ENCODE results near the gene SNPH.

The SNPH gene

DNA sequence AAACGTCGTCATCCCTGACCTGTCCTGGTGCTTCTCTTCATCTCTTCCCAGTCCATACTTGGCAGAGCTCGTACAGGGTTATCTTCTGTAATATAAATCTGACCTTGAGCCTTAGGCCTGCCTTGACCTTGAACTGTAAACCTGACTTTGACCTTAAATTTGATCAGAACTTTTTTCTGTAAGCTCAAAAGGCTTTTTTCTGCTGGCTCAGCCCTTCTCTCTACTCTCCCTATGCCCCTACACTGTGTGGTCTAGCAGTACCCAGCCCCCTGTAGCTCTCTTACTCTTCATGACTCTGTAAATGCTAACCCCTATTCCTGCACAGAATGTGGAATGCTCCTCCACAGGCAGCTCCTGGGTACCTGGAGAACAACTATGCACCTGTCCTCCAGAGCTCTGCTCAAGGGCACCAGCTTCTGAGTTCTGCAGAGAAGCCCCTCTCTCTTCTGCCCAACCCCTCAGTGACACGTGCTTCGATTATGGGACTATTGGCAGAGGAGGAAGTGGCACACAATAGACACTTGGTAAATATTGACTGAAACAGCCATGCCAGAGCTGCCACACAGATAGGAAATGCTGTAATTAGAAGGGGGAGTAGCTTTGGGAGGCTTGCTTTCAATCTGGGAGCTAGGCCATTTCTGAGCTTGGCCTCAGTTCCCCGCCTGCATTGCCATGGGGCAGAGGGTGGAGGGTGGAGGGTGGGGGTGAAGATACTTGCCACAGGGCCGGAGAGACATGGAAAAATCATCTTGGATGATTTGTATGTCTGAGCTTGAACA lies 15.4 kb downstream of the SNPH start:
- Mint-ChIP-seq H3K27me3 (ENCODE audit: low read depth) (peaks cover 5% of the 10 kb centered on the region), H3K4me1 (no peaks in the 10 kb centered on the region), H3K27ac (no peak overlapping the region), H3K36me3 (ENCODE audit: low read depth) (no peaks in the 10 kb centered on the region), H3K4me3 (no peak overlapping the region), H3K9me3 (no peaks in the 10 kb centered on the region)
- TF ChIP-seq, protein P1, sequence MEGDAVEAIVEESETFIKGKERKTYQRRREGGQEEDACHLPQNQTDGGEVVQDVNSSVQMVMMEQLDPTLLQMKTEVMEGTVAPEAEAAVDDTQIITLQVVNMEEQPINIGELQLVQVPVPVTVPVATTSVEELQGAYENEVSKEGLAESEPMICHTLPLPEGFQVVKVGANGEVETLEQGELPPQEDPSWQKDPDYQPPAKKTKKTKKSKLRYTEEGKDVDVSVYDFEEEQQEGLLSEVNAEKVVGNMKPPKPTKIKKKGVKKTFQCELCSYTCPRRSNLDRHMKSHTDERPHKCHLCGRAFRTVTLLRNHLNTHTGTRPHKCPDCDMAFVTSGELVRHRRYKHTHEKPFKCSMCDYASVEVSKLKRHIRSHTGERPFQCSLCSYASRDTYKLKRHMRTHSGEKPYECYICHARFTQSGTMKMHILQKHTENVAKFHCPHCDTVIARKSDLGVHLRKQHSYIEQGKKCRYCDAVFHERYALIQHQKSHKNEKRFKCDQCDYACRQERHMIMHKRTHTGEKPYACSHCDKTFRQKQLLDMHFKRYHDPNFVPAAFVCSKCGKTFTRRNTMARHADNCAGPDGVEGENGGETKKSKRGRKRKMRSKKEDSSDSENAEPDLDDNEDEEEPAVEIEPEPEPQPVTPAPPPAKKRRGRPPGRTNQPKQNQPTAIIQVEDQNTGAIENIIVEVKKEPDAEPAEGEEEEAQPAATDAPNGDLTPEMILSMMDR (IDR thresholded peaks at IDR 0.05; ENCODE audit: unreplicated experiment in 3 of 3) = no peak

DNA sequence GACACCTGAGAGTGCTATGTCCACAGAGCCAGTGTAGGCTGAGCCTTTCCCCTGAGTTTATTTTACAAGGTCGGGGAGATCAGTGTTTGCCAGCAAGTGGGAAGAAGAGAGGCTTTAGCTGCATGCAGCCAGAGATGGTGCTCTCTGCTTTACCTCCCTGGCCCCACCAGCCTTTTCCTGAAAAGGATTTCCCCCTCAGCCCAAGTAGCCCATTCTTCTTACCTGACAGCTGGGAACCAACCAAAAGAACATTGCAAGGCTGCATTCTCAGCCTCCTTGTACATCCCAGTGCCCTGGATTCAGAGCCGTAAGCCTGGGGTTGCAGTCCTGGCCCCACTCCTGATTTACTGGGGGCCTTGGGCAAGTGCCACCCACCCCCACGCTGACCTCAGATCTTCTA lies 16.9 kb downstream of the SNPH start:
- peaks cover 5% of the 10 kb centered on the region for H3K27me3 Mint-ChIP-seq (ENCODE audit: low read depth)
- no peaks in the 10 kb centered on the region for H3K36me3 Mint-ChIP-seq (ENCODE audit: low read depth)
- no peaks in the 10 kb centered on the region for H3K9me3 Mint-ChIP-seq
- no peak overlapping the region for H3K27ac Mint-ChIP-seq
- TF ChIP-seq, protein P1 (IDR thresholded peaks at IDR 0.05; ENCODE audit: unreplicated experiment in 3 of 3) = no peak
- H3K4me3 Mint-ChIP-seq = no peak overlapping the region
- no peaks in the 10 kb centered on the region for H3K4me1 Mint-ChIP-seq

GRCh38 chr20:1283522-1284510 lies 17.7 kb downstream of the SNPH start:
- Mint-ChIP-seq H3K36me3 (ENCODE audit: low read depth) (no peaks in the 10 kb centered on the region), H3K4me3 (no peak overlapping the region), H3K27ac (no peak overlapping the region), H3K4me1 (no peaks in the 10 kb centered on the region), H3K27me3 (ENCODE audit: low read depth) (peaks cover 5% of the 10 kb centered on the region), H3K9me3 (no peaks in the 10 kb centered on the region)
- TF ChIP-seq, protein P1 (IDR thresholded peaks at IDR 0.05; ENCODE audit: unreplicated experiment in 3 of 3) = no peak

- no peak overlapping the region for H3K27ac Mint-ChIP-seq
These were observed 20.4 kb downstream of the SNPH start for GRCh38 chr20:1286267-1287024.

GRCh38 chr20:1287306-1287705 lies 21.2 kb downstream of the SNPH start:
- Mint-ChIP-seq H3K27ac (no peak overlapping the region), H3K36me3 (ENCODE audit: low read depth) (no peaks in the 10 kb centered on the region), H3K27me3 (ENCODE audit: low read depth) (peaks cover 5% of the 10 kb centered on the region), H3K4me1 (peaks cover 11% of the 10 kb centered on the region), H3K9me3 (no peaks in the 10 kb centered on the region), H3K4me3 (no peak overlapping the region)
- TF ChIP-seq, protein P1 (IDR thresholded peaks at IDR 0.05; ENCODE audit: unreplicated experiment in 3 of 3) = no peak

More at GRCh38 chr20:1286267-1287024, 20.4 kb downstream of the SNPH start:
- H3K9me3 Mint-ChIP-seq = no peaks in the 10 kb centered on the region
- TF ChIP-seq, protein P1 (IDR thresholded peaks at IDR 0.05; ENCODE audit: unreplicated experiment in 3 of 3) = no peak
- no peaks in the 10 kb centered on the region for H3K36me3 Mint-ChIP-seq (ENCODE audit: low read depth)
- peaks cover 5% of the 10 kb centered on the region for H3K4me1 Mint-ChIP-seq
- peaks cover 5% of the 10 kb centered on the region for H3K27me3 Mint-ChIP-seq (ENCODE audit: low read depth)
- no peak overlapping the region for H3K4me3 Mint-ChIP-seq

Data from nephron (organoid).